ENCODE measurements around the gene SMYD3. TPM values are rescaled to one million over a fixed set of nuclear protein-coding genes. Genes with fewer than 3 reads are reported as not detected.

Gene SMYD3
- total RNA-seq, 2 experiments from 2014 or later, result 22.6 to 24.6 TPM

DNA sequence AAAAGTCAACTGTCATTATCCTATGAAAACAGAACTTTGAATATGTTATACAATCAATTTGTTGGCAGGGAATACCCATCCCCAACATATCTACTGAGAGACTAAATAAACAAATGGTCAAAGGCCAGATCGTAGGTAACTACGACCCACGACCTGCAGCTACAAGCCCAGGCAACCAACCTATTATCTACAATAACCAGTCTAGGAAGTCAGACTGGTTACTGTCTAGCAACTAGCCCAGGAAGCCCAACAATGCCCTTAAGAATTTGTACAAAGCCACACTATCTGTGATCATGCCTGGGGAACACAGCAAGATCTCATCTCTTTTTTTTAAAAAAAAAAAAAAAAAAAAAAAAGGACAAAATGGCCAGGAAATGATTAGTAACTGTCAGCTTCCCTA is 58.7 kb downstream of the SMYD3 start:
- Mint-ChIP-seq H3K9me3 (no peaks in the 10 kb centered on the region), H3K27ac (no peak overlapping the region), H3K36me3 (ENCODE audit: low read depth) (peaks cover 5% of the 10 kb centered on the region), H3K27me3 (no peaks in the 10 kb centered on the region), H3K4me1 (ENCODE audit: low read depth) (peaks cover 7% of the 10 kb centered on the region), H3K4me3 (no peak overlapping the region)
- intact Hi-C loops (cut with micrococcal nuclease), result no loop called here
- ATAC-seq (no peak), DNase-seq (no peak)
- CTCF ChIA-PET, result interaction anchor here (1.4 kb wide), 1 partner anchor 12 kb away, joined by 4 read pairs; no protein-coding TSS in a partner anchor
- POLR2A ChIA-PET, result no interaction called here
- TF ChIP-seq, protein P1, sequence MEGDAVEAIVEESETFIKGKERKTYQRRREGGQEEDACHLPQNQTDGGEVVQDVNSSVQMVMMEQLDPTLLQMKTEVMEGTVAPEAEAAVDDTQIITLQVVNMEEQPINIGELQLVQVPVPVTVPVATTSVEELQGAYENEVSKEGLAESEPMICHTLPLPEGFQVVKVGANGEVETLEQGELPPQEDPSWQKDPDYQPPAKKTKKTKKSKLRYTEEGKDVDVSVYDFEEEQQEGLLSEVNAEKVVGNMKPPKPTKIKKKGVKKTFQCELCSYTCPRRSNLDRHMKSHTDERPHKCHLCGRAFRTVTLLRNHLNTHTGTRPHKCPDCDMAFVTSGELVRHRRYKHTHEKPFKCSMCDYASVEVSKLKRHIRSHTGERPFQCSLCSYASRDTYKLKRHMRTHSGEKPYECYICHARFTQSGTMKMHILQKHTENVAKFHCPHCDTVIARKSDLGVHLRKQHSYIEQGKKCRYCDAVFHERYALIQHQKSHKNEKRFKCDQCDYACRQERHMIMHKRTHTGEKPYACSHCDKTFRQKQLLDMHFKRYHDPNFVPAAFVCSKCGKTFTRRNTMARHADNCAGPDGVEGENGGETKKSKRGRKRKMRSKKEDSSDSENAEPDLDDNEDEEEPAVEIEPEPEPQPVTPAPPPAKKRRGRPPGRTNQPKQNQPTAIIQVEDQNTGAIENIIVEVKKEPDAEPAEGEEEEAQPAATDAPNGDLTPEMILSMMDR (IDR thresholded peaks at IDR 0.05), result no peak

DNA sequence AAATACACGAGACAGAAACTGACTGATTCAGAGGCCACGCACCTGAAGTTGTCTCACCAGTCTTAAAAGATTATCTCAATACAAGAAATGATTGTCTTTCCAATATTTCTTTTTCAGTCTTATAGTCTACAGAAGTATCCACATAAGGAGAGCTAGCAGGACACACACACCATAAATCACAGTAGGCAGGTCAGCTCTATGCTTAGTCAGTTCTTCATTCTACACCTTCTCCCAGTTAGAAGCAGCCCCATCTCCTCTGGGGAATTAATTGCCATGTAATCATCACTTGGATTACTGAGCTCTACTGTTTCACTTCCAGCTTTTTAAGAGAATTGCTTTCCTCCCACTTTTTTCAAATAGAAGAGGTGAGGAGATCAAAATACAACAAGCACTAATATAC is 59.6 kb downstream of the SMYD3 start:
- H3K27me3 Mint-ChIP-seq, result no peaks in the 10 kb centered on the region
- peaks cover 5% of the 10 kb centered on the region for H3K36me3 Mint-ChIP-seq (ENCODE audit: low read depth)
- H3K4me1 Mint-ChIP-seq (ENCODE audit: low read depth), result peaks cover 7% of the 10 kb centered on the region
- H3K27ac Mint-ChIP-seq, result no peak overlapping the region
- no peaks in the 10 kb centered on the region for H3K9me3 Mint-ChIP-seq
- ChIA-PET CTCF (interaction anchor here (0.7 to 1.4 kb wide), 3 partner anchors 13 to 434 kb away, joined by 3 to 4 read pairs (median 4); no protein-coding TSS in a partner anchor), POLR2A (no interaction called here)
- no peak overlapping the region for H3K4me3 Mint-ChIP-seq
- intact Hi-C loops (cut with micrococcal nuclease), result no loop called here
- DNase-seq, result no peak
- no peak for ATAC-seq
- TF ChIP-seq, protein P1 (IDR thresholded peaks at IDR 0.05), result no peak

DNA sequence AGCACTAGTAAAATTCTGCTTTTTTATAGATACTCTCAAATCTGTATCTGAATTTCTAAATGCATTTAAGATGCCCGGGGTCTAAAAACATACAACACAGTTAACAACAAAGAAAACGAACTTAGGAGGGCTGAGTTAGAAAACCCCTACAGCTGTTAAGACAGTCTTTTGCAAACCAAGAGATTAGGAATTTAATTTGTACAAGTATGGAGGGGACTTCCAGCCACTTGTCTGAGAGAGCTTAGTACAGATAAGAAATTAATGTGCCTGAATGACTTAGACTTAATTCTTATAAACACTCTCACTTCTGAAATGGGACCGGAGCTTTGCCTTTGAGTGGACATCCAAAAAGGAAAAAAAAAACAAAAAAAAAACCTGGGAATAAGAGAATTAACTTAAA is 61.6 kb downstream of the SMYD3 start:
- no peak for ATAC-seq
- Mint-ChIP-seq H3K27me3 (no peaks in the 10 kb centered on the region), H3K4me3 (no peak overlapping the region), H3K9me3 (no peaks in the 10 kb centered on the region), H3K27ac (no peak overlapping the region), H3K4me1 (ENCODE audit: low read depth) (peaks cover 2% of the 10 kb centered on the region), H3K36me3 (ENCODE audit: low read depth) (peaks cover 6% of the 10 kb centered on the region)
- TF ChIP-seq, protein P1 (IDR thresholded peaks at IDR 0.05), result no peak
- DNase-seq, result no peak
- ChIA-PET POLR2A (no interaction called here), CTCF (no interaction called here)
- intact Hi-C loops (cut with micrococcal nuclease), result no loop called here

DNA sequence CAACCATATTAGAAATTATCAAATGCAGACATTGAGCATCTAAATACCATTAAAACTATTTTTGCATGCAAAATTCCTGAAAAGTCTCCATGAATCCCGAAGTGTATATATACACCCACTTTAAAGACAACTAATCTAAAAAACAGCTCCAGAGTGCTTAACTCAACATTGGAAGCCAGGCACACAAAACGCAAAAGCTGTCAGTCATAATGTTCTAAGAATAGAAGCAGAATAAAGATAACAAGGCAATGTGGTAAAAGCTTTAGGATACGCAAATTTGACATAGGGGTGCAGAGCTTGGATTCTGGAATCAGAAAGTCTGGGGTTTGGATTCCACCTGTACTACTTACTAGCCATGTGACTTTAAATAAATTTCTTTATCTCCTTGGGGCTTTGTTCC is 62.5 kb downstream of the SMYD3 start:
- POLR2A ChIA-PET, result no interaction called here
- H3K36me3 Mint-ChIP-seq (ENCODE audit: low read depth), result peaks cover 5% of the 10 kb centered on the region
- intact Hi-C loops (cut with micrococcal nuclease), result no loop called here
- H3K27me3 Mint-ChIP-seq, result no peaks in the 10 kb centered on the region
- no peaks in the 10 kb centered on the region for H3K9me3 Mint-ChIP-seq
- TF ChIP-seq, protein P1 (IDR thresholded peaks at IDR 0.05), result no peak
- peaks cover 2% of the 10 kb centered on the region for H3K4me1 Mint-ChIP-seq (ENCODE audit: low read depth)
- no peak overlapping the region for H3K27ac Mint-ChIP-seq
- CTCF ChIA-PET, result no interaction called here
- DNase-seq, result no peak
- H3K4me3 Mint-ChIP-seq, result no peak overlapping the region
- no peak for ATAC-seq

DNA sequence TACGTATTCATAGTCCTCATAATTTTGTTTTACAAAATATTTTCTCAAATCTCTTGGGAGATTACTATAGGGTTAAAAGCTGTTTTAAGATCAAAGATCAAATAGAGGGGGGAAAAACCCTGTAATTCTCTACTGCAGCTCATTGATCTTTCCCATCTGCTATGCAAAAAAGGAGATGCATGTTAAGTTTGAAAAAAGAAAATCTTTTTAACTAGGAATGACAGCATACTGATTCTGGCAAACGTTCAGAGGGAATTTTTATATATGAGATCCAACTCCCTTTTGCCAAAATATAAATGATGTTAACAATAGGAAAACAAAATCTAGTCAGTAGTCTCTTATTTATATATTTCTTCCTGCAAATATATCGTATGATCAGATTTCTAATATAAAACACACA is 69.1 kb downstream of the SMYD3 start:
- ChIA-PET POLR2A (no interaction called here), CTCF (interaction anchor here (0.6 kb wide), 1 partner anchor 973 kb away, joined by 3 read pairs; no protein-coding TSS in a partner anchor)
- no peaks in the 10 kb centered on the region for H3K27me3 Mint-ChIP-seq
- peaks cover 26% of the 10 kb centered on the region for H3K36me3 Mint-ChIP-seq (ENCODE audit: low read depth)
- no peak overlapping the region for H3K27ac Mint-ChIP-seq
- intact Hi-C loops (cut with micrococcal nuclease), result no loop called here
- peaks cover 8% of the 10 kb centered on the region for H3K9me3 Mint-ChIP-seq
- TF ChIP-seq, protein P1 (IDR thresholded peaks at IDR 0.05), result no peak
- no peak overlapping the region for H3K4me3 Mint-ChIP-seq
- DNase-seq, result no peak
- no peak for ATAC-seq
- H3K4me1 Mint-ChIP-seq (ENCODE audit: low read depth), result peaks cover 7% of the 10 kb centered on the region
